Progenitor cell of endocrine pancreas (in vitro differentiated cells): ENCODE measurements around the gene NXPH4. TPM values are rescaled to one million over a fixed set of nuclear protein-coding genes. Genes with fewer than 3 reads are reported as not detected.
A peak's percentile ranks its signal among the peaks of the same experiment; 100 is the strongest.

Source experiments
- DNase-seq: peaks from one replicate; pipeline ENCODE4 v3.0.0; 2021; ENCODE audit warnings: low spot score; ENCODE audit not compliant: unreplicated experiment
- H3K27ac Mint-ChIP-seq: 2 replicates; pipeline ENCODE4 v1.8.0; 2021; ENCODE audit warnings: mild to moderate bottlenecking, moderate library complexity, mixed read lengths
- H3K27me3 Mint-ChIP-seq: 2 replicates; pipeline ENCODE4 v1.8.0; 2021; ENCODE audit warnings: mixed read lengths
- H3K36me3 Mint-ChIP-seq: 2 replicates; pipeline ENCODE4 v1.8.0; 2022; ENCODE audit warnings: mixed read lengths; ENCODE audit not compliant: insufficient read depth
- H3K4me1 Mint-ChIP-seq: 2 replicates; pipeline ENCODE4 v1.8.0; 2021; ENCODE audit warnings: low read depth, mixed read lengths
- H3K4me3 Mint-ChIP-seq: 2 replicates; pipeline ENCODE4 v1.8.0; 2021; ENCODE audit warnings: low read depth, mild to moderate bottlenecking, moderate library complexity, mixed read lengths
- H3K9me3 Mint-ChIP-seq: 2 replicates; pipeline ENCODE4 v1.8.0; 2021; ENCODE audit warnings: low read depth, mixed read lengths
- CTCF ChIP-seq: fragments of 200-600 bp; sonication (generic); IDR thresholded peaks from one replicate; pipeline ENCODE4 v1.5.0; 2021; ENCODE audit warnings: antibody characterized with exemption, mild to moderate bottlenecking; ENCODE audit not compliant: unreplicated experiment
- total RNA-seq: library from RNA; stranded (reverse); gene quantifications from 2 replicates; pipeline ENCODE4 v1.2.1, GENCODE V29; 2021

Gene NXPH4
- total RNA-seq, 1 donor from 2014 or later = 2.0 TPM

- H3K36me3 Mint-ChIP-seq = no peaks in the 10 kb centered on the region
- no peak overlapping the region for H3K4me3 Mint-ChIP-seq
- no peak for DNase-seq
- no peak for TF ChIP-seq CTCF
- peaks cover 42% of the 10 kb centered on the region for H3K4me1 Mint-ChIP-seq
- peaks cover 88% of the 10 kb centered on the region for H3K27me3 Mint-ChIP-seq
- H3K9me3 Mint-ChIP-seq = no peaks in the 10 kb centered on the region
- no peak overlapping the region for H3K27ac Mint-ChIP-seq
Measured at GRCh38 chr12:57222286-57223190, 5.9 kb downstream of the NXPH4 start.

GRCh38 chr12:57223191-57224165 lies 6.9 kb downstream of the NXPH4 start:
- H3K4me3 Mint-ChIP-seq = no peak overlapping the region
- no peak for DNase-seq
- peak overlapping the region; percentile 6 for H3K27ac Mint-ChIP-seq
- no peak for TF ChIP-seq CTCF
- no peaks in the 10 kb centered on the region for H3K9me3 Mint-ChIP-seq
- H3K36me3 Mint-ChIP-seq = no peaks in the 10 kb centered on the region
- peaks cover 45% of the 10 kb centered on the region for H3K4me1 Mint-ChIP-seq
- peaks cover 79% of the 10 kb centered on the region for H3K27me3 Mint-ChIP-seq

GRCh38 chr12:57224278-57224972 lies 7.8 kb downstream of the NXPH4 start:
- DNase-seq = no peak
- no peaks in the 10 kb centered on the region for H3K9me3 Mint-ChIP-seq
- TF ChIP-seq CTCF = no peak
- H3K4me1 Mint-ChIP-seq = peaks cover 42% of the 10 kb centered on the region
- no peak overlapping the region for H3K27ac Mint-ChIP-seq
- peaks cover 69% of the 10 kb centered on the region for H3K27me3 Mint-ChIP-seq
- no peak overlapping the region for H3K4me3 Mint-ChIP-seq
- no peaks in the 10 kb centered on the region for H3K36me3 Mint-ChIP-seq

GRCh38 chr12:57224973-57225679 lies 8.5 kb downstream of the NXPH4 start:
- no peak overlapping the region for H3K27ac Mint-ChIP-seq
- no peaks in the 10 kb centered on the region for H3K36me3 Mint-ChIP-seq
- H3K4me3 Mint-ChIP-seq = no peak overlapping the region
- peaks cover 63% of the 10 kb centered on the region for H3K27me3 Mint-ChIP-seq
- peak; percentile 75 for TF ChIP-seq CTCF
- H3K4me1 Mint-ChIP-seq = peaks cover 43% of the 10 kb centered on the region
- no peak for DNase-seq
- no peaks in the 10 kb centered on the region for H3K9me3 Mint-ChIP-seq
